Epidermal melanocyte (primary cell): ENCODE data around the gene SDF2L1.
"Not testable (repeated sequence)": the region's sequence is repeated elsewhere in the genome, so short reads cannot be mapped to it uniquely, and the experiment has no call there.

Experiments
- DNase-seq: peaks from one replicate; pipeline ENCODE4 v3.0.0; 2011; ENCODE audit warnings: low spot score; ENCODE audit not compliant: insufficient read length

The SDF2L1 gene

DNA sequence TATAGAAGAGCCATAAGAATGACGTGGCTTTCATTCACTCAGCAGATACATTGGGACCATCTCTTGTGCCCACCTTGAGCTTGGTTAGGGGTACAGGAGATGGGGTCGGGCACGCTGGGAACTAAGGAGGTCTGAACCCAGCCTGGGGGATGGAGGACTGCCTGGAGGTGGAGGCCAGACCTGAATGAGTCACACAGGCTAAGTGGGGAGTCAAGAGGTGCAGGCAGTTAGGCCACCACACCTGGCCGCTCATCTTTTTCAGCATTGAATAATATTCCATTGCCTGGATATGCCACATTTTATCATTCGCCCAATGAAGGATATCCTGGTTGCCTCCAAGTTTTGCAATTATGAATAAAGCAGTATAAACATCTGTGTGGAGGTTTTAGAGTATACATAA, 19.9 kb downstream of the SDF2L1 start:
- no peak for DNase-seq

DNA sequence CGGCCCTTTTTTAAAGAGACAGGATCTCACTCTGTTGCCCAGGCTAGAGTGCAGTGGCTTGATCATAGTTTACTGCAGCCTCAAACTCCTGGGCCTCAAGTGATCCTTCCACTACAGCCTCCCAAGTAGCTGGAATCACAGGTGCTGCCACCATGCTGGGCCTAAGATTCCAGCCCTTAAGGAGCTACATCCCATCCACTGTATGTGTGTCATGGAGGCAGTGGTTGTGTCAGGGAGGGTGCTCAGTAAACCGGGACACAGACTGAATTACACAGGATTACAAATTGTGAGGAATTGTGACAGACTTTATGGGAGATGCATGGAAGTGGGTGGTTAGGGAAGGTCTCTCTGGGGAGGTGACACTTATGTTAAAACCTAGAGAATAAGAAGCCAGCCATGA, 21.6 kb downstream of the SDF2L1 start:
- DNase-seq: no peak

DNA sequence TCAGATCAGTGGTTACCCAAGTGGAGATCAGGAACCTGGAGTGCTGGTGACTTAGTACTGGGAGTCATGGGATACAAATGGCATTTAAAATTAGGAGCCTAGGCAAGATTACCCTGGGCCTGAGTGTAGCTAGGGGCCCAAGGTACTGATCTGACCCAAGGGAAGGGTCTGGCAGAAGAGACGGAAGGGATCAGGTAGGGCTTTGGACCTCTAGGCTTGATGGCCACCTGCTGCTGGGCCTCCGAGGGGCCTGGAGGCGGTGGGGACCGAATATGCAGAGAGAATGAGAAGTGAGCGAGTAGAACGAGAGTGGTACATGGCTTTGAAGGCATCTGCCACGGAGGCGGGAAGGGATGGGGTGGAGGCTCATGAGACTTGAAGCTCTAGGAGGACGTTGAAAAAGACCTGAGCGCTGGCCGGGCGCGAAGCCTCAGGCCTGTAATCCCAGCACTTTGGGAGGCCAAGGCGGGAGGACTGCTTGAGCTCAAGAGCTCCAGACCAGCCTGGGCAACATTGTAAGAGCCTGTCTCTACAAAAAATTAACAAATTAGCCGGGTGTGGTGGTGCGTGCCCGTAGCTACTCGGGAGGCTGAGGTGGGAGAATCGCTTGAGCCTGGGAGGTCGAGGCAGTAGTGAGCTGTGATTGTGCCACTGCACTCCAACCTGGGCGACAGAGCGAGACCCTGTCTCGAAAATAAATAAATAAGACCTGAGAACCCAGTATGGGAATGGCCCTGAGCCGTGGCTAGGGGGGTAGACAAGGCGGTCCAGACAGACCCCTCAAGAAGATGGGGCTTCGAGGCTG, 23.1 kb downstream of the SDF2L1 start:
- no peak for DNase-seq

DNA sequence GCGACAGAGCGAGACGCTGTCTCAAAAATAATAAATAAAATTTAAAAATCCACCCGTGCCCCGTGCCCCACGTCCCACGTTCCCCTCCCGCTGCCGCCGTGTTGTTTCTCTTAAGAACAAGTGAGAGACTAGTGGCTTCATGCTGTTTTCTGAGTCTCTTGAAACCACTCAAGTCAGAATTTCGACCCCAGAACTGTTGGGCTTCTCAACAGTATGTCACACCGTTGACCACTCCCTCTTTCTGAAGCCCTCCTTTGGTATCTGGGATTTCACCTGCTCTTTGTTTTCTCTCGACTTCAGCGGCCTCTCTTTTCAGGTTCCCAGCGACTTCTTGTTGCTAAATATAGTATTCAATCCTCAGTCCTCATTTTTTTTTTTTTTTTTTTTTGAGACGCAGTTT, 24.7 kb downstream of the SDF2L1 start:
- DNase-seq: no peak

DNA sequence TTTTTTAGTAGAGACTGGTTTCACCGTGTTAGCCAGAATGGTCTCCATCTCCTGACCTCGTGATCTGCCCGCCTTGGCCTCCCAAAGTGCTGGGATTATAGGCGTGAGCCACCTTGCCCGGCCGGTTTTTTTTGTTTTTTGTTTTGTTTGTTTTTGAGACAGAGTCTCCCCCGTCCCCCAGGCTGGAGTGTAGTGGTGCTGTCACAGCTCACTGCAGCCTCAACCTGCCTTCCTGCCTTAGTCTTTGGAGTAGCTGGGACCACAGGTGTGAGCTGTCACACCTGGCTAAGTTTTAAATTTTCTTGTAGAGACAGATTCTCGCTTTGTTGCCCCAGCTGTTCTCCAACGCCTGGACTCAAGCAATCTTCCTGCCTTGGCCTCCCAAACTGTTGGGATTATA, 26.9 kb downstream of the SDF2L1 start:
- DNase-seq: no peak

DNA sequence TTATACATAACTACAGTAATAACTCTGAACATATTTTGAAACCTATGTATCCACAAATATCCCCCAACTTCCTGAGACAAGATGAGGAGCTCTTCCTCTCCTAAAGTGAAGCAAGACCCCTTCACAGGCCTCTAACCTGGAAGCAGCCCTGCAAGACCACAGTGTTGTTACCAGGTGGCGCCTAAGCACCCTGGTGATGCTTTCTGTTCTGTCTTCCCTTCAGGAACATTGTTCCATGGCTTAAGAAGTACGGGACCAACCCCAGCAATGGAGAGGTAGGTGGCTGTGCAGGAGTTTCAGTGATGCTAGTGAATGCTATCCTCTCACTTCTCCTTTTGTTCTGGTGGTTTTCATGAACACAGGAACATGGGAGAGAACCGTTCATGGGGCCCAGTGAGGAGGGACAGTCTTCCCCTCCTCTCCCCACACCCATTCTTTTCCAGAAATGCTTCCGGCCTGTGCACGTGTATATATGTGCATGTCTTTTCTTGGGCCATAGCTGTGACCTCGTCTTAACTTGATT, 30.1 kb downstream of the SDF2L1 start:
- no peak for DNase-seq

DNA sequence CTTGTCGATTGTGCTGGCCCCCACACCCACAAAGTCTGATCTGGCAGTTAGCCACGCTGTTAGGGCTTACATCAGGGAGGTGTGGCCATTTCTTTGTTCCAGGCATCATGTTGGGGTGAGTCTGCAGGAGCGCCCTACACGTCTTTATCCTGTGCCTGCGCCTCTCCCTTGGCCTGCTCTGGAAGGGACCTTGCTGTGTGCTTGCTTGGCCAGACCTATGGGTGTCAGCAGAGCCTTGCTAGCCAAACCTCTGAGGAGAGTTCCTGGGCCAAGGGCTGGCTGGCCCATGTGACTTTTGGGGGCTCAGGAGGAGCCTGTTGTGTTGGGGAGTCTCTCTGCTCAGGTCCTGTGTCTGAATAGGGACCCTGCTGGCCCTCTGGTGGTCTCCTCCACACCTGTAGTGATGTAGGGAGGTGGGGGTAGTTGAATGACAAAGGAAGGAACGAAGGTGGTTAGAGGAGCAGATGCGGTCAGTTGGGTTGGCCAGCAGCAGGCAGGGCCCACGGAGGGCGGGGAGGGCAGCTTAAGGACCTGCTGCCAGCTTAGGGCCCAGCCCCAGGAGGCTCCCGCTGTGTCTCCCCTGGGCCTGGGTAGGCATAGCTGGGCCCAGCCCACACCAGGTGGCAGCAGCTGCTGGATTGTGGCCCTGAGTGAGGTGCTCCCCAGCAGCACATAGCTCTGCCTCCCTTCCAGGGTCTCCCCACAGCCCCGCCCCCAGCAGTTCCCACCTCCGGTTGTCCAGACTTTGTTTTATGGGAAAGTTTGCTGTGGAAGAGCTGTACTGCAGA, 31.6 kb downstream of the SDF2L1 start:
- no peak for DNase-seq

DNA sequence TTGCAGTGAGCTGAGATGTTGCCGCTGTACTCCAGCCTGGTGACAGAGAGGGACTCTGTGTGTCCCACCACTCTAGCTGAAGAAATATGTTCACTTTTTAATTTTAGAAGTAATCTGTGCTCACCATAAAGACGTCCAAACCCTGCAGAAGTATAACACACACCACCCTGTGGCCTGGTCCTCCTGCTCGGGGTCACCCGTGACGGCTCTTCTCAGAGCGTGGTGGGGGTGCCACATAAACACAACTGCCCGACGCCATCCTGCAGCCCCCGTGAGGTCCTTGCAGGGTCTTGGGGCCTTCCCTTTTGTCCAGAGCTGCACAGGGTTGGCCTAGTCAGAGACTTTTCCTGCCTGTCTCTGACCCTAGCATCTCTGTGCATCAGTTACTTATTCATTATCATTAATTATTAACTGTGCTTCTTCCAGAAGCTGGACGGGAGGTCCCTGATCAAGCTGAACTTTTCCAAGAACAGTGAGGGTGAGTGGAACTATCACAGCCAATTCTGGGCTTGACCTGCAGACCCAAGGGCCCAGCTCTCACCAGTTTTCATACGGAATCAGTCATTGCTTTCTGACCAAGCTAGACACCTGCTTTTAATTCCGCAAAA, 32.6 kb downstream of the SDF2L1 start:
- DNase-seq: no peak

DNA sequence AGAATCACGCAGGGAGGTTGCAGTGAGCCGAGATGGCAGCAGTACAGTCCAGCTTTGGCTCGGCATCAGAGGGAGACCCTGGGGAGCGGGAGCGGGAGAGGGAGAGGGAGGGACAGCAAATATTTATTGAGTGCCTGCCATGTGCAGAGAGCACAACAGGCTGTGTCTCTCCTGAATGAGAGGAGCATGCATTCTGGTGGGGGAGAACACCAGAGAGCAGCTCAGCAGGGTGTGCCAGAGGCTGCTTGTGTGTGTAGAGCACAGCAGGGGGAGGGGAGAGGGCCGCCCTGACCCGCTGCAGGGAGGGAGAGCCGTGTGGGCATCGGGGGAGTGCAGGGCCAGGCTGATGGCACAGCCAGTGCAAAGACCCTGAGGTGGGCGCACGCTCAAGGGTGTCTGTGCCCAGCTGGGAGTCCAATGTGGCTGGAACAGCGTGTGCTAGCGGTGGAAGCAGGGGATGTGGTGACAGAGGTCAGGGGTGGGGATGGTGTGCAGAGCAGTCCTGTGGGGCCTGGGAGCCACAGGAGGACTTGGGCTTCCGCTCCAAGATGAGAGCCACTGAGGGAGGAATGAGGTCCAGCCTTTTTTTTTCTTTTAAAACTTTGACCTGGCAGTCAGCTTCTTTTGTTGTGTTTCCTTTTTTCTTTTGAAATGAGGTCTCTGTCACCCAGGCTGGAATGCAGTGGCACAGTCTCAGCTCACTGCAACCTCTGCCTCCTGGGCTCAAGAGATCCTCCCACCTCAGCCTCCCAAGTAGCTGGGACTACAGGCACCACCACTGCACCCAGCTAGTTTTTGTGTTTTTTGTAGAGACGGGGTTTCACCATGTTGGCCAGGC, 35.7 kb downstream of the SDF2L1 start:
- no peak for DNase-seq

DNA sequence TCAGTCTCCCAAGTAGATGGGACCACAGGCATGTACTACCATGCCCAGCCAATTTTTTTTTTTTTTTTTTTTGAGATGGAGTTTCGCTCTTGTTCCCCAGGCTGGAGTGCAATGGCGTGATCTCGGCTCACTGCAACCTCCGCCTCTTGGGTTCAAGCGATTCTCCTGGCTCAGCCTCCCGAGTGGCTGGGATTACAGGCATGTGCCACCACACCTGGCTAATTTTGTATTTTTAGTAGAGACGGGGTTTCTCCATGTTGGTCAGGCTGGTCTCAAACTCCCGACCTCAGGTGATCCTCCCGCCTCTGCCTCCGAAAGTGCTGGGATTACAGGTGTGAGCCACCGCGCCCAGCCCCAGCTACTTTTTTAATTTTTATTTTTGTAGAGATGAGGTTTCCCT, 36.7 kb downstream of the SDF2L1 start:
- DNase-seq: not testable (repeated sequence)

DNA sequence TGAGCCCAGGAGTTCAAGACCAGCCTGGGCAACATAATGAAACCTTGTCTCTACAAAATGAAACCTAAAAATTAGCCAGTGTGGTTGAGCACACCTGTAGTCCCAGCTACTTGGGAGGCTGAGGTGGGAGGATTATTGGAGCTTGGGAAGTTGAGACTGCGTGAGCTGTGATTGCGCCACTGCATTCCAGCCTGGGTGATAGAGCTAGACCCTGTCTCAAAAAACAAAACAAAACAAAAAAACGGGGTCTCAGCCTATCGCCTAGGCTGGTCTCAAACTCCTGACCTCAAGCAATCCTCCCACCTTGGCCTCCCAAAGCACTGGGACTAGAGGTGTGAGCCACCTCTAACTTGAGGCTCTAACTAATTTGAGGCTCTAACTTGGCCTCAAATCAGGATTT, 37.3 kb downstream of the SDF2L1 start:
- no peak for DNase-seq

DNA sequence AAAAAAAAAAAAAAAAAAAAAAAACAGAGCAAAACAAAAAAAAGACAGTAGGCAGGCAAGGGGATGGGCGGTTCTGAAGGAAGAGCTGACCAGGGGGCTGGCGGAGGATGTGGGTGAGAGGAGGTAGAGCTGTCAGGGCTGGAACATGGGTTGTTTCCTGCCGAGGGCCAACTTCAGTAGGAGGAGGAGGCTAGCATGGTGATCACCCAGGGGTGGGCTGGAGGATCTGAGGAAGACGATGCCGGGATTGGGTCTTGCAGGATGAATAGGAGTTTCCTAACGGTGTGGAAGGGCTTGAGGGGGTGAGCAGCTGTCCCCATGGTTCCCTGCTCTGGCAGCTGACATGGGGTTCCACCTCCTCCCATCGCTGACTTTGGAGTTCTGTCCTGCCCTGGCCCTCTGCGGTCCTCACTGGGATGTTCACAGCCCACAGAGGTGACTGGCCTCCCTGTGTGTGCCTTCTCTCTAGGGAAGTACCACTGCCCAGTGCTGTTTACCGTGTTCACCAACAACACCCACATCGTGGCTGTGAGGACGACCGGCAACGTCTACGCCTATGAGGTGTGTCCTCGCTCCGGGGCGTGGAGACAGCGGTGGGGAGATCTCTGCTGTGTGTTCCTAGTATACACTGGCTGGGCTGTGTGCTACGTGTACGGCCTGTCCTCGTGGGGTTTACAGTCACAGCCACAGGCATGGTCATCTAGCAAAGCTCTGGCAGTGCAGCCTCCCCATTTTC, 38.9 kb downstream of the SDF2L1 start:
- no peak for DNase-seq

DNA sequence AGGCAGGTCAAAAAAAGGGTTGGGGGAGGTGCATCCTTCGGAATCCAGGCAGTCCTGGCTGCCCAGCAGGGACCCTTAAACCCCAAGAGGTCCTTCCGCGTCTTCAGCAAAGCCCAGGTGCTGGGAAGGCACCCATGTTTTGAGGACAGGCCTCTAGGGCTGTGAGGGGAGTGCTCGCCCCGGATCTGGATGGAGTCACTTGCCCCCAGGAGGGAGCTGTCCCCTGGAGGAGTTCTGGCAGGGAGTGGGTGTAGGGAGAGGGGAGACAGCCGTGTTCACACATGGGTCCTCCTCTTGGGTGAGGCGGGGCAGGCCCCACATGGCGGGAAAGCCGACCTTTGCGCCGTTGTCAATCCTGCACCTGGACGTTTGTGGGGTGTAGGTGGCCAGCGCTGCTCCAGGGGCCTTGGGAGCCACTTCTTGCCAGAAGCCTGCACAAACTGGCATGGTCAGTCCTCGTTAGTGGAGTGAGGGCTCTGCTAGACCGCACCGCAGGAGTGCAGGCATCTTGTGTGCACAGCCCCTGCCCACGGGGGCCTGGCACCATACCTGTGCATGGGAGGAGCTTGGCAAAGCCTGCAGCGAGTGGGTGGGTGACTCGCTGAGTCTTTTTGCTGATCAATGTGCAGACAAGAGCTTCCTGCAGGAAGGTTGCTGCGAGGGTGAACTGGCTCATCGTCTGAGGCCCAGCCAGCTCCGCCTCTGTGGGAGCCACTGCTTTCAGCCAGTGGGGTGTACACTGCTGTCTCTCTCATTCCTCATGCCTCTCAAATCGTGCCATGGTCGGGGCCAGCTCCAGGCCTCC, 39.7 kb downstream of the SDF2L1 start:
- no peak for DNase-seq

DNA sequence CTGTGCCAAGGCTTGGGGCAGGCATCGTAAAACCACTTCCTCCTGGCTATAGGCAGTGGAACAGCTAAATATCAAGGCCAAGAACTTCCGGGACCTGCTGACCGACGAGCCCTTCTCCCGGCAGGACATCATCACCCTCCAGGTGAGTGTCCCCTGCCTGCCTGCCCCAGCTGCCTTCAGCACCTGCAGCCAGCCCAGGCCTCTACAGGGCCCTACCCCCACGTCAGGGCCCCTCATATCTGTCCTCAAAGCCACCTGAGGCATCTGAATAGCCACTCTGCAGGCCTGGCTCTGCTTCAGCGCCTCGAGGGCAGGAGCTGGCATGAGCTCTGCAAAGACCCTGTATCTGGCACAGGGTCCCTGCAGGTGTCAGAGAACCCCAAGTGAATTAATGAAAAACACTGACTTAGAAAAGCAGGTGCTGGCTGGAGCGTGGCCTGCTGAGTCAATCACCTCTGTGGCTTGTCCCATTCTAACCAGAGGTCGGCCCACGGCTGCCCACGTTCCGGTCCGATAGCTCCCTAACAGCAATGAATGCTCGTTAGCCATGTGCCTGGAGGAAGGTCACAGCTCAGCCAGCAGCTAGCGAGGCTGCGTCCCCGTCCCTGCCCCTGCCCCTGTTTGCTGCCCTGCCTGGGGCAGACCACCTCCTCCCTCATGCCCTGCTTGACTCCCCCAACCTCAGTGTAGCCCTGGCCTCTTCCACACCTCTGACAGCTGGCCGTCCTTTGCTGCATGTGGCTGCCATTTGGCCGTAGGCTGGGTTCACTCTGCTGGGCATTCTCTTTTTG, 40.5 kb downstream of the SDF2L1 start:
- no peak for DNase-seq

DNA sequence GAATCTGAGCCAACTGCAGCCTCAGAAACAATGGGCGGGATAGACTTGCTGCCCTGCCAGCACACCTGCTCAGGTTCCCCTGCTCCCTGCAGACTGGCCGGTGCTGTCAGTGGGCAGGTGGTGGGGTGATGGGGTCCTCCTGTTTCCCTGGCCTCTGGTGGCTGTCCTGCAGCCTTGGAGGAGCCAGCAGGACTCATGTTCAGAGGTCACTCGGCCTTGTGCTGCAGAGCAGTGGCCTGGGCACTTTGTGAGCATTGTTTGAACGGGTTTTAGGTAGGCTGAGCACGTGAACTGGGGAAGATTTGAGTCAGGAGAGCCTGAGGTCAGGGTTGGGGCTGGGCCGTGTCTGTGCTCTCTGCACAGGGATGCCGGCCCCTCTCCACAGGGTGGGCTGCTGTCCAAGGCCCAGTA, 41.3 kb downstream of the SDF2L1 start:
- no peak for DNase-seq

DNA sequence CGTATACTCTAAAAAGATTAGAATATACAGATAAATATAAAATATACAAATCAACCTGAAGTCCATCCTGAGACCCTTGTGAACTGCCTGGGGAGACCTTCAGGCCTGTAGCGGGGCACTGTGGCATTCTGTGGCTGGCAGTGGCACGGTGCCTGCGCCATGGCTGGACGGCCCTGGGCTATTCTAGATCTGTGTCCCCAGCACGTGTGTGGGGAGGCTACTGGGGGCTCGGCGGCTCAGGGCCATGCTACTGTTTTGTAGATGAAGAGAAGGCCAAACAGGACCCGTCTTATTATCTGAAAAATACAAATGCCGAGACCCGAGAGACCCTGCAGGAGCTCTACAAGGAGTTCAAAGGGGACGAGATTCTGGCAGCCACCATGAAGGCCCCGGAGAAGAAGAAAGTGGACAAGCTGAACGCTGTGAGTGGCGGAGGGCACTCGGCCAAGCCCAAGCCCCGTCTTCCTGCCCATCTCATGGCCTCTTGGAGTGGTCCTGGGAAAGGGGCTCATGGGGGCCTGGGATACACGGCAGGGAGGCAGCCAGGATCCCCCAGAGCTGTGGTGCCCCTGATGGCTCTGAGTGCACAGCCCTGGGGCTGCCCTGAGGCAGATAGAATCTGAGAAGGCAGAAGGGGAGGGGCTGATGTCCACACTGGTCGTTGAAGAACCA, 42.5 kb downstream of the SDF2L1 start:
- DNase-seq: no peak

DNA sequence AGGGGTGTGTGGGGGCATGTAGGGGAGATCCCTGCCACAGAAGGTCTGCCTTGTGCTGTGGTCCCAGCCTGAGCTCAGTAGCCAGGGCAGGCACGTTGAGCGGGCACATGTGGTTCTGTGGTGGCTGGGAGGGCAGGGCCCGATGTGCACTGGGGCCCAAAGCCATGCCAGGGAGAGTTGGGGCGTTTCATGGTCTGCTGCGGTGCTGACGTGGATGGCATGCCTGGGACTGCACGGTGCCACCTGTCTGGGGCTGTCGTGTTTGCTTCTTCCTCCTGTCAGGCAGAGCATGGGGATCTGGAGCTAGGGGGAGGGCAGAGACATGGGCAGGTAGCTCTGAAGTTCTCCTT, 43.0 kb downstream of the SDF2L1 start:
- no peak for DNase-seq

DNA sequence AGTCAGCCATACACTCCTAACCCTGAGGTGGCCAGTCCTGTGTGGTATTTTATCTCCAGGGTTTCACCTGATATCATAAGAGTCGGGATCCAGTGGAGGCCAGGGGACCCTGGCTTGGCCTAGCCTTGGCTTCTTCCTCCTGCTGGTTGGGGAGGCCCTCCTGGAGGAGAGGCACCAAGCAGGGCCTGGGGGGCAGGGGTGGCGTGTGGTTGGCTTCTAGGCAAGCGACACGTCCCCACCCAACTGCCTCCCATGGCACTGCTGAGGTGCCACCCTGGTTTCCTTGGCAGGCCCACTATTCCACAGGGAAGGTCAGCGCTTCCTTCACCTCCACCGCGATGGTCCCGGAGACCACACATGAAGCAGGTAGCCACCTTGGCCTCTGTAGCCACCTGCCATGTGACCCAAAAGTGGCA, 44.1 kb downstream of the SDF2L1 start:
- no peak for DNase-seq
